NCI-H2107 treated with DMSO at 0.1 percent for 48 hours (cell line): ENCODE measurements around the gene IL21R.
A peak's percentile ranks its signal among the peaks of the same experiment; 100 is the strongest.
"Not testable (repeated sequence)": the region's sequence is repeated elsewhere in the genome, so short reads cannot be mapped to it uniquely, and the experiment has no call there.

Experiments
- DNase-seq: peaks from one replicate; lab custom pipeline; 2025; ENCODE audit not compliant: unreplicated experiment; lab: John Stamatoyannopoulos, UW

The IL21R gene

GRCh38 chr16:27441998-27442397 lies 40.0 kb downstream of the IL21R start:
- no peak for DNase-seq

GRCh38 chr16:27444015-27444414 lies 42.0 kb downstream of the IL21R start:
- DNase-seq = no peak

GRCh38 chr16:27444470-27444869 lies 42.5 kb downstream of the IL21R start:
- no peak for DNase-seq

GRCh38 chr16:27445502-27446175 lies 43.7 kb downstream of the IL21R start:
- DNase-seq = no peak

GRCh38 chr16:27446721-27447120 lies 44.7 kb downstream of the IL21R start:
- DNase-seq = no peak

- DNase-seq = no peak
Observed at GRCh38 chr16:27447301-27447700, 45.3 kb downstream of the IL21R start.

- DNase-seq = peak; percentile 26
Observed at GRCh38 chr16:27448532-27449433, 46.8 kb downstream of the IL21R start.

- DNase-seq = no peak
Observed at GRCh38 chr16:27449434-27450195, 47.6 kb downstream of the IL21R start.

- DNase-seq = no peak
Observed at GRCh38 chr16:27450196-27450549, 48.2 kb downstream of the IL21R start.

GRCh38 chr16:27452569-27453493 lies 50.9 kb downstream of the IL21R start:
- no peak for DNase-seq

- DNase-seq = no peak
Observed at GRCh38 chr16:27453494-27453825, 51.5 kb downstream of the IL21R start.

GRCh38 chr16:27455700-27456099 lies 53.7 kb downstream of the IL21R start:
- DNase-seq = no peak

GRCh38 chr16:27457605-27457900 lies 55.6 kb downstream of the IL21R start:
- not testable (repeated sequence) for DNase-seq

- DNase-seq = no peak
Observed at GRCh38 chr16:27458258-27458657, 56.3 kb downstream of the IL21R start.

GRCh38 chr16:27458987-27459688 lies 57.2 kb downstream of the IL21R start:
- DNase-seq = no peak

GRCh38 chr16:27460213-27460612 lies 58.2 kb downstream of the IL21R start:
- DNase-seq = no peak

- no peak for DNase-seq
Observed at GRCh38 chr16:27460663-27461482, 58.9 kb downstream of the IL21R start.

GRCh38 chr16:27461483-27462171 lies 59.7 kb downstream of the IL21R start:
- DNase-seq = peak; percentile 45
